ENCODE measurements around the gene MAP10. TPM values are rescaled to one million over a fixed set of nuclear protein-coding genes. Genes with fewer than 3 reads are reported as not detected.

The MAP10 gene, protein sequence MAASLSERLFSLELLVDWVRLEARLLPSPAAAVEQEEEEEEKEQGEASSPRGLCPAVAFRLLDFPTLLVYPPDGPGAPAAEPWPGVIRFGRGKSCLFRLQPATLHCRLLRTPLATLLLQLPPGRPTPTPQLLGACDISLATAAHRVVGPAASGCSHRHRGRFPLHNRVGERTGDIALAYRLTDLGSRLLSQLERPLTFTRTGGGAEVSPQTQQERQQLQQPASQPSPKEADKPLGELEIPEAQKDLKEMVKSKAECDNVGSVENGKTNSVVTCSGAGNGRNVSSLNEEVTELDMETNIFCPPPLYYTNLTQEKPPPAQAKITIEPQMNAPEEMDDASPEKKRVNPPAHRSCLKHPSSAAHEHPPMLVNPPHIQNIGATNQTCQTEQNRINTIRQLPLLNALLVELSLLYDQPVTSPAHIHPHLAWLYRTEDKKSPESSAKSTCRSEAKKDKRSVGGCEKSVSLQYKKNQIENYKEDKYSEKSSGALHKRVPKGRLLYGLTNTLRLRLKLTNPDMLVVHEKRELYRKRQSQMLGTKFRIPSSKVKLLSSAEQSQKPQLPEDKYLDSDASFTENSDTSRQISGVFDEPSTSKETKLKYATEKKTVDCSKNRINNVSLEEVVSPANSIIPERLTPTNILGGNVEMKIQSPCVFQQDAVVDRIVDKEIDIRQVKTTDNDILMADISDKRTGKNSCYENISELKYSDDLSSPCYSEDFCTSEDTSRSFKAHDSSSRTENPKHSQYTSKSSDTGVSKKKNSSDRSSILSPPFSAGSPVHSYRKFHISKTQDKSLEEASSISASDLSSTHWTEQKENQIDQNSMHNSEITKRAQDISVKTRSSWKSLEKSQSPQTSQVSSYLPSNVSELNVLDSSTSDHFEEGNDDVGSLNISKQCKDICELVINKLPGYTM
- total RNA-seq: 1.9 and 2.2 TPM in 2 replicates

DNA sequence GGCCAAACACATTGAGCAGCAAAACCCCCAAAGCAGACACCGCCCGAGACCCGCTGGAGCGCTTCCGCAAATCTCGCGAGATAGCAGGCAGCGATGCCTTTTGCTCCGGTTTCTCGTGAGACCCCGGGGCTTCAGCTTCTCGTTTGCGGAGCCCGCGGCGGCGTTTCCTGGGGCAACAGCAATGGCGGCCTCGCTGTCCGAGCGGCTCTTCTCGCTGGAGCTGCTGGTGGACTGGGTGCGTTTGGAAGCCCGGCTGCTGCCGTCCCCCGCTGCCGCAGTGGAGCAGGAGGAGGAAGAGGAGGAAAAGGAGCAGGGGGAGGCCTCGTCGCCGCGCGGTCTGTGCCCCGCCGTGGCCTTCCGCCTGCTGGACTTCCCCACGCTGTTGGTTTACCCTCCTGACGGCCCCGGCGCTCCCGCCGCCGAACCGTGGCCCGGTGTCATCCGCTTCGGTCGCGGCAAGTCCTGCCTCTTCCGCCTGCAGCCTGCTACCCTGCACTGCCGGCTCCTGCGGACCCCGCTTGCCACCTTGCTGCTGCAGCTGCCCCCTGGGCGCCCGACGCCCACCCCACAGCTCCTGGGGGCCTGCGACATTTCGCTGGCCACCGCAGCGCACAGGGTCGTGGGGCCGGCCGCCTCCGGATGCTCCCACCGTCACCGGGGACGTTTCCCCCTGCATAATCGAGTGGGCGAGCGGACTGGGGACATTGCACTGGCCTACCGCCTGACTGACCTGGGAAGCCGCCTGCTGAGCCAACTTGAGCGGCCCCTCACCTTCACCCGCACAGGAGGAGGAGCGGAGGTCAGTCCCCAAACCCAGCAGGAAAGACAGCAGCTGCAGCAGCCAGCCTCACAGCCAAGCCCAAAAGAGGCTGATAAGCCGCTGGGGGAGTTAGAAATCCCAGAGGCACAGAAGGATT lies at the start of gene MAP10:
TSS of gene MAP10 (plus strand) at position 148 of the 917 bp plus-strand sequence. CDS start at position 182, 34 bp downstream.
- TF ChIP-seq, protein P1, sequence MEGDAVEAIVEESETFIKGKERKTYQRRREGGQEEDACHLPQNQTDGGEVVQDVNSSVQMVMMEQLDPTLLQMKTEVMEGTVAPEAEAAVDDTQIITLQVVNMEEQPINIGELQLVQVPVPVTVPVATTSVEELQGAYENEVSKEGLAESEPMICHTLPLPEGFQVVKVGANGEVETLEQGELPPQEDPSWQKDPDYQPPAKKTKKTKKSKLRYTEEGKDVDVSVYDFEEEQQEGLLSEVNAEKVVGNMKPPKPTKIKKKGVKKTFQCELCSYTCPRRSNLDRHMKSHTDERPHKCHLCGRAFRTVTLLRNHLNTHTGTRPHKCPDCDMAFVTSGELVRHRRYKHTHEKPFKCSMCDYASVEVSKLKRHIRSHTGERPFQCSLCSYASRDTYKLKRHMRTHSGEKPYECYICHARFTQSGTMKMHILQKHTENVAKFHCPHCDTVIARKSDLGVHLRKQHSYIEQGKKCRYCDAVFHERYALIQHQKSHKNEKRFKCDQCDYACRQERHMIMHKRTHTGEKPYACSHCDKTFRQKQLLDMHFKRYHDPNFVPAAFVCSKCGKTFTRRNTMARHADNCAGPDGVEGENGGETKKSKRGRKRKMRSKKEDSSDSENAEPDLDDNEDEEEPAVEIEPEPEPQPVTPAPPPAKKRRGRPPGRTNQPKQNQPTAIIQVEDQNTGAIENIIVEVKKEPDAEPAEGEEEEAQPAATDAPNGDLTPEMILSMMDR (IDR thresholded peaks at IDR 0.05; ENCODE audit: insufficient read depth, low read depth, low read length): no peak
- H3K4me3 ChIP-seq (ENCODE audit: low read depth, low read length): peak within 1 kb of the TSS; percentile 72
- DNase-seq (ENCODE audit: low read depth): peak; percentile 72

DNA sequence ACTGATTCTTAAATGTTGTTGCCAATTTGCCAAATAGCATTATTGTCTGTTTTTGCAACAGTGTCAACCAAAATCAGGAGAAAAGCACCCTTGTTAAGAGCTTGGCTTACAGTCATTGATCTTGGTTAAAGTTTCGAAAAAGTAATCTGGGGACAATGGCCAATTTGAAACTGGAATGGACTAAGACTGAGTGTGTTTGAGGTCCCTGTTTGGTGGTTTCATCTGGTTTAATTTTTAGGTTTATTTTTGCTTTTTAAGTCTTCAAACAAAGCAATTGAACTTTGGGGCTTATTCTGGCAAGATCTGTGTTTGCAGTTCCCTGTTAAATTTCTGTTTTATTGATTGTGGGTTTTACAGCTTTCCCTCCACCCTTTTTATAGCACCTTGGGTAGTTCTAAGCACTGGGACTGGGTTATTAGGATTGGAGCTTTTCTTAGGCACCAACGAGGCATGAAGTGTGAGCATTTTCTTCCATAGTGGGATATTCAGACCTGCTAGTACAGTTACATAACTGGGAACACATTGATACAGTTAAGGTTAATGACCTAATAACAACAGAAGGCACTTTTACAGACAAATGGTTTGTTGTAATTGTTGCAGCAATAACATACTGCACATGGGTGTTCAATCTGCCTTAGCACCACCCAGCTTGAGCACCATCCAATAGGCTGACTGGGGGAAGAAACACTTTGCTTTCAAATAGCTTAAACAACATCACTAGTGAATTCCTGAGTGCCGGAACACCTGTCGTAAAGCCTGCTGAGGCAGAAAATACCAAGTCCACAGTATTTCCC lies 40.6 kb upstream of the MAP10 start:
- H3K4me3 ChIP-seq (ENCODE audit: low read depth, low read length): no peak overlapping the region
- TF ChIP-seq, protein P1 (IDR thresholded peaks at IDR 0.05; ENCODE audit: insufficient read depth, low read depth, low read length): no peak
- DNase-seq (ENCODE audit: low read depth): no peak

DNA sequence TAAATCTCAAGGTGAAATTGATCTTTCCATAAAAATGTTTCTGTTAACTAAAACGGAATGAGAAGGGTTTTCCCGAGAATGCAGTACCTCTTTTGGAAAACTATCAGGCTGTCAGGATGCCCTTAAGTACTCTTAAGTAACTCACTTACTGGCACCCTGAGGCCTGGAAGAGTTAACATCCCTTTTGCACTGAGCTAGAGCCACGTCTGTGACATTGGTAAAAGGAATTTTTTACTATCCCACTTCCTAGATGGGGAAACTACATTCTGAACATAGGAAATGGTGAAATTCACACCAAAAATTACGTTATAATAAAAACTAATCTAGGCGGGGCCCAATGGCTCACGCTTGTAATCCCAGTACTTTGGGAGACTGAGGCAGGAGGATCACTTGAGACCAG lies 39.7 kb upstream of the MAP10 start:
- H3K4me3 ChIP-seq (ENCODE audit: low read depth, low read length): no peak overlapping the region
- no peak for DNase-seq (ENCODE audit: low read depth)
- TF ChIP-seq, protein P1 (IDR thresholded peaks at IDR 0.05; ENCODE audit: insufficient read depth, low read depth, low read length): no peak

DNA sequence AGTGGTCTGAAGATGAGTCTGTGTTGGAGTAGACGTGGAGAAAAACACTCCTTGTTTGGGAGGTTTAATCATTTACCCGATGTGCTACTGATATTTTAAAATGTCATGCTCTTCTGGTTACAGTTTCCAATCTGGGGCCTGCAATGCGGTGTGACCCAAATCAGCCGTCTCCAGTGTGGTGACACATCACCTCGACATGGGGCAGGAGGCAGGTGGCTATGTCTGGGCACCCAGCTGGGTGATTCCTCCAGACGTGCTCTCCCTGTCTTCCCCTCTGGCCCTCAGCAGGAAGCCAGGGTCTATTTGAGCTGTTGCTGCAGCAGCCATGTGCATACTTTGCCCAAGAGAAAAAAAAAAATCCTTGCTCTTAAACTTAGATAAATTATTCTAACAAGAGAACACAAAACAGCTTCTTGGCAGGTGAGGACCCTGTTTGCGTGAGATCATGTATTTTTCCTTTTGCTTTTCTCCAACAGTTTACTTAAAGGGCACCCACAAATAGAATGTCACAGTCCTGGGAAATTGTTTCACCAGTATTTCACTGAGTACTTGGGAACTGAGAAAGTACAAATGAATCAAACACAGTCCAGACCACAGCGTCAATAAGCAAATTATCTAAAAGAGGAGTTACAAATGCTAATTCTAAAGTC lies 38.9 kb upstream of the MAP10 start:
- peak; percentile 14 for DNase-seq (ENCODE audit: low read depth)
- TF ChIP-seq, protein P1 (IDR thresholded peaks at IDR 0.05; ENCODE audit: insufficient read depth, low read depth, low read length): no peak
- H3K4me3 ChIP-seq (ENCODE audit: low read depth, low read length): no peak overlapping the region

DNA sequence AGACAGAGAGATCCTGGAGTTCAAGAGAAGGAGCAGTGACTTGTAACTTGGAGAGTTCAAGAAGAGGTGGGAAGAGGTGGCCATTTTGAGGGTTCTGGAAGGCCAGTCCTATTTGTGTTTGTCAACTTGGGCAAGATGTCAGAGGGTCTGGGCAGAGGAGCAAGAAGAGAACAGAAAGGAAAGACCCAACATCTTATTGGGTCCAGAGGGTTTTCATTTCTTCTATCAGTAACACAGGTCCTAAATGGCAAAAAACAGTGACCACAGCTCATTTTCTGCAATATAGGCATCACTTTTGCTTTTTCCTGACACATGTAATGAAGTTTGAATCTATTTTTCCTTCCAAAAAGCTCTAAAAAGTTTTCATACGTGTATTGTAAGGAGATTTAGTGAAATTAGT lies 38.3 kb upstream of the MAP10 start:
- TF ChIP-seq, protein P1 (IDR thresholded peaks at IDR 0.05; ENCODE audit: insufficient read depth, low read depth, low read length): no peak
- DNase-seq (ENCODE audit: low read depth): no peak
- H3K4me3 ChIP-seq (ENCODE audit: low read depth, low read length): no peak overlapping the region
